T1000 (cell line): ENCODE data around the gene SETD2.

Experiments used
- DNase-seq: peaks from one replicate; lab custom pipeline; 2025; ENCODE audit warnings: mixed read lengths; lab: John Stamatoyannopoulos, UW

SETD2 gene

GRCh38 chr3:46998121-46998851 lies 165.6 kb downstream of the SETD2 start:
- DNase-seq, result no peak

GRCh38 chr3:46997453-46998091 lies 166.3 kb downstream of the SETD2 start:
- no peak for DNase-seq

GRCh38 chr3:46996689-46997452 lies 167.0 kb downstream of the SETD2 start:
- DNase-seq, result no peak

GRCh38 chr3:46995901-46996562 lies 167.9 kb downstream of the SETD2 start:
- DNase-seq, result no peak

GRCh38 chr3:46994801-46995731 lies 168.8 kb downstream of the SETD2 start:
- DNase-seq, result no peak

GRCh38 chr3:46993986-46994385 lies 169.9 kb downstream of the SETD2 start:
- DNase-seq, result no peak

- DNase-seq, result no peak
These were observed 170.6 kb downstream of the SETD2 start for GRCh38 chr3:46993292-46993691.

- no peak for DNase-seq
These were observed 171.7 kb downstream of the SETD2 start for GRCh38 chr3:46992231-46992630.

GRCh38 chr3:46991406-46992165 lies 172.3 kb downstream of the SETD2 start:
- no peak for DNase-seq

- DNase-seq, result no peak
These were observed 173.1 kb downstream of the SETD2 start for GRCh38 chr3:46990573-46991374.

GRCh38 chr3:46989146-46989810 lies 174.6 kb downstream of the SETD2 start:
- DNase-seq, result no peak

- no peak for DNase-seq
These were observed 175.3 kb downstream of the SETD2 start for GRCh38 chr3:46988616-46989015.

GRCh38 chr3:46987743-46988401 lies 176.0 kb downstream of the SETD2 start:
- no peak for DNase-seq

- no peak for DNase-seq
These were observed 176.6 kb downstream of the SETD2 start for GRCh38 chr3:46987319-46987742.

- no peak for DNase-seq
These were observed 177.1 kb downstream of the SETD2 start for GRCh38 chr3:46986782-46987310.

- no peak for DNase-seq
These were observed 177.7 kb downstream of the SETD2 start for GRCh38 chr3:46986055-46986730.

- no peak for DNase-seq
These were observed 178.3 kb downstream of the SETD2 start for GRCh38 chr3:46985588-46985987.
